Renal pelvis (tissue), 4 donors: ENCODE data around the gene LMNA. TPM values are rescaled to one million over a fixed set of nuclear protein-coding genes. Genes with fewer than 3 reads are reported as not detected.
"Not testable (repeated sequence)": the region's sequence is repeated elsewhere in the genome, so short reads cannot be mapped to it uniquely, and the experiment has no call there.

Source experiments
- DNase-seq: peaks from one replicate; pipeline ENCODE4 v3.0.0-alpha.2; 2013
- polyA plus RNA-seq, 3 donors: library from polyadenylated mRNA; unstranded; fragments of 120-200 nt; gene quantifications; one replicate each; pipeline ENCODE4 v1.2.1, GENCODE V29; 2013; ENCODE audit not compliant: insufficient read length in 3 of 3

Gene LMNA
- polyA plus RNA-seq, 3 donors: 84.6 to 104 (median 103) TPM

DNA sequence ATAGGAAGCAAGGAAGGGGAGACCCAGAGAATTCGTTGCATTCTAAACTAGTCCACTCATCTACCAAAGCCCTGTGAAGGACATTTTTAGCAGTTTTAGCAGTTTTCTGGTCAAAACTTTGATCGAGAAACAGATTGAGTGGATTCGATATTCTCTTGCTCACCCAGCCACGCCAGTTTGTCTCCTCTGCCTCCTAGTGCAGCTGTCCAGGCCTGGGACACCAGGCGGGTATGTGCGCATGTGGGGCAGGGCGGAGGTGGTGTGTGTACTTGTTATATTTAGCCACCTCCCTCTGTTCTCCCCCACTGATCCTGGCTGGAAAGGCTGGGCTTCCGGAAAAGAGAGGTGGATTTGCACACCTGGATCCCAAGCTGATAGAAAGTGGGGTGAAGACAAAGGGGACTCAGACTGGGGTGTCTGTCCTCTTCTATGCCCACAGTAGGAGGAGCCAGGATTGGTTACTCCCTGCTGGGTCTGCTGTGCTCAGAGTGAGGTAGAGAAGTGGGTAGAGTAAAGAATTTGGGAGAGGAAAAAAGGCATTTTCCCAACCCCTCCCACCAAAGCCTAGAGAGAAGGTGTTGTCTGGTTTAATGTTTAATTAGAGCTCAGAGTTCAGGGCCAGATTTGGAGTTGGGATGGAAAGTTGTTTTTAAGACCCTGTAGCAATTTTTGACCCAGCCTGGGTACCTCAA lies 3.8 kb downstream of the LMNA start:
- DNase-seq: no peak

- DNase-seq: no peak
Measured at GRCh38 chr1:156119503-156120209, 5.1 kb downstream of the LMNA start.

DNA sequence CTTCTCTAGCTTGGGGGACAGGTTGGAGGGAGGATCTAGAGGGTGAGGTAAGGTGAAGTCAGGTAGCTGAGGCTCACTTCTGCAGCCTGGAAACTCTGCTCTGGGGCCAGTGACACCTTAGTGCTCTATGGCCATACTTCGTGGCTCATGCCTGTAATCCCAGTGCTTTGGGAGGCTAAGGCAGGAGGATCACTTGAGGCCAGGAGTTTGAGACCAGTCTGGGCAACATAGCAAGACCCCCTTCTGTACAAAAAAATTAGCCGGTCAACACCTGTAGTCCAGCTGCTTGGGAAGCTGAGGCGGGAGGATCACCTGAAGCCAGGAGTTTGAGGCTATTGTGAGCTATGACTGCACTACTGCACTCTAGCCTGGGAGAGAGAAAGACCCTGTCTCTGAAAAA lies 5.8 kb downstream of the LMNA start:
- DNase-seq: no peak

GRCh38 chr1:156121005-156121404 lies 6.5 kb downstream of the LMNA start:
- not testable (repeated sequence) for DNase-seq

GRCh38 chr1:156121457-156121856 lies 6.9 kb downstream of the LMNA start:
- no peak for DNase-seq

GRCh38 chr1:156122086-156122485 lies 7.6 kb downstream of the LMNA start:
- DNase-seq: no peak

- DNase-seq: no peak
Measured at GRCh38 chr1:156122519-156123355, 8.2 kb downstream of the LMNA start.

- DNase-seq: peak; percentile 78
Measured at GRCh38 chr1:156123356-156124196, 9.1 kb downstream of the LMNA start.

DNA sequence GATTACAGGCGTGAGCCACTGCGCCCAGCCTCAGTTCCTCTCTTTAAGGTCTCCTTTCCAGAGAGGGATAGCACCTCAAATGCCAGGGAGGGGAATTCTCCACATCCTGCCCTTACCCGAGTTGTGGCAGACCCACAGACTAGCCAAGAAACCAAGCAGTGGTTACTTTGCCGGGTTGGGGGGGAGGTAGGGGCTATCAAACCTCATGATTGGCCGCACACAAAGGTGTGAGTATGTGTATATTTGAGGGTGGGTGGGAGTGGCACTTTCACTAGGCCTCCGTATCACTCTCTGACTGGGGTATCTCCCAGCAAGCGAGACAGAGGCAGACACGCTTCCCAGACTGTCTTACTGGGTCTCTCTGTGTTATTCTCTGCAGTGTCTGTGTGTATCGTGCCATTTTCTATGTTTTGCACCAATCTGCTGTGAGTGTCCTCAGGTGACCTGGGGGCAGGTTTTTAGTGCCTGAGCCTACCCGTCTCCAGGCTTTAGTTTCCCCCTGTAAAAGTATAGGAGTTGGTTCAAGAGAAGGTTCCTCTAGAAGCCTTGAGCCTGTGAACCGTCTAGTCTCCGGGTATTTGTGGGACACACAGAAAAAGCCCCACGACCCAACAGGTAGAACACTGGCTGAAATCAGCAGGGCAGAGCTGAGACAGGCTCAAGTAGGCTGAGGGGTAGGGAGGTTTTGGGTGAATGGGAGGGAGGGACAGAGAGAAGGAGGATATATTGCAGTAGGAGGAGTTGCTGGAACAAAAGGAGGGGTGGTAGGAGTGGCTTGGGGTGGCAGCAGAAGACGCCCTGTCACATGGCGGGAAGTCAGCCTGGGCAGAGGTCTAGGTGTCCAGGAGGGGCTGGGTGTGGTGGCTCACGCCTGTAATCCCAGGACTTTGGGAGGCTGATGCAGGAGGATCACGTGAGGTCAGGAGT lies 10.3 kb downstream of the LMNA start:
- DNase-seq: no peak

- DNase-seq: not testable (repeated sequence)
Measured at GRCh38 chr1:156125544-156125943, 11.0 kb downstream of the LMNA start.

GRCh38 chr1:156126043-156126629 lies 11.6 kb downstream of the LMNA start:
- peak; percentile 83 for DNase-seq

GRCh38 chr1:156126630-156127534 lies 12.4 kb downstream of the LMNA start:
- no peak for DNase-seq

GRCh38 chr1:156128308-156128653 lies 13.8 kb downstream of the LMNA start:
- no peak for DNase-seq

DNA sequence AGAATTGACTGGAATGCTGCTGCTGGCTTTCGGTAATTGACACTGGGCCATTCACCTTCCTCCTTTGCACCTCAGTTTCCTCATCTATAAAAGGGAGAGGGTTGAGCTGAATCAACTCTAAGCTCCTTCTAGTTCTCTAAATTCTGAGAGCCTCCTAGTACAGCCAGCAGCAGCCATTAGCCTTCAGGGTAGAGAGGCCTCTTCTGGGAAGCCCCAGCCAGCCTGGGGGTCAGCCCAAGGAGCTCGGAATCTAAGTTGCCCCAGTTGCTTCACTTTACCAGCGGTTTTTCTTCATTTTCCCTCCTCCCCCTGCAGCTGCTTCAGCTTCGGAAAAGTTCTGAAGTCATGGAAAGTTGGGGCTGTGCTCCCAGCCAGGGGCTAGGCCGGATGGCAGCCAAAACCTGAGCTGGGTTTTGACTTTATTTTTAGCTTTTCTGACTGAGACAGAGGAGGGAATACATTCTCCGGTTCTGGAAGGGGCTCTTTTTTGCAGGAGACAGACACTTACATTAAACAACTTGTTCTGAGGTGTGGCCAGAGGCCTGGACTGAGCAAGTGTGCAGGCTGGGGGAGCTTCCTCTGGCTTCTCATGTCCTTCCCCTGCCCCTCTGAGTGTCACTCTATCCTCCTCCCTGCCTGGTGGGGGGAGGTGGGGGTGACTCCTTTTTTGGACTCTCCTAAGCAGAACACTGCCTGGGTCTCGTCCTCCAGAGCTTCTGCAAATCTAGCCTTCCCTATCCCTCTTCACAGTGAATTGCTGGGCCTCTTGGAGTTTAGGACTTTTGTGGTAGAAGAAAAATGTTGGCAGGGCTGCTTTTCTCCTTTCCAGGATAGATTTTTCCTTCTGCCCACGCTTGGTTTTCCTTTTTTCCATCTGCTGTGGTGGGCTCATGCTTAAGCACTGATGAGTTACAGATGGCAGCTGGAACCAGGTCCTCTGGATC lies 14.4 kb downstream of the LMNA start:
- no peak for DNase-seq

GRCh38 chr1:156129687-156130577 lies 15.4 kb downstream of the LMNA start:
- peak; percentile 86 for DNase-seq

GRCh38 chr1:156130578-156130942 lies 16.0 kb downstream of the LMNA start:
- no peak for DNase-seq
